Panc1 (cell line): ENCODE results near the gene REEP2.

Source experiments
- POLR2AphosphoS5 ChIP-seq: IDR thresholded peaks from 2 replicates; pipeline ENCODE4 v1.6.1; 2012; ENCODE audit warnings: mild to moderate bottlenecking, low read depth, low read length, moderate library complexity
- TCF7L2 ChIP-seq: IDR thresholded peaks from 2 replicates; pipeline ENCODE4 v1.6.1; 2011; ENCODE audit warnings: mild to moderate bottlenecking, low read depth, low read length, inconsistent platforms
- TF ChIP-seq, protein P1 (sequence below): fragments of 450-650 bp; IDR thresholded peaks from 2 replicates; pipeline ENCODE4 v1.5.1; 2017; ENCODE audit warnings: mild to moderate bottlenecking

DNA sequence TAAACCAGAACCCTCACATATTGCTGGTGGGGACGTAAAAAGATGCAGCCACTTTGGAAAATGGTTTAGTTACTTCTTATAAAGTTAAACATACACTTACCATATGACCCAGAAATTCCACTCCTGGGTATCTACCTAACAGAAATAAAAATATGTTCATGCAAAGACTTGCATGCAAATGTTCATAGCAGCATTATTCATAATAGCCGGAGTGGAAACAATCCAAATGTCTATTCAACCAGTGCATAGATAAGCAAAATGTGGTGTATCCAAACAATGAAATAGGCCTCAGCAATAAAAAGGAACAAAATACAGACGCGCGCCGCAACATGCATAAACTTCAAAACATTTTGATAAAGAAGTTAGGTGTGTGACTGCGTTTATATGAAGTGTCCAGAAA is 38.1 kb downstream of the REEP2 start:
- TF ChIP-seq, protein P1, sequence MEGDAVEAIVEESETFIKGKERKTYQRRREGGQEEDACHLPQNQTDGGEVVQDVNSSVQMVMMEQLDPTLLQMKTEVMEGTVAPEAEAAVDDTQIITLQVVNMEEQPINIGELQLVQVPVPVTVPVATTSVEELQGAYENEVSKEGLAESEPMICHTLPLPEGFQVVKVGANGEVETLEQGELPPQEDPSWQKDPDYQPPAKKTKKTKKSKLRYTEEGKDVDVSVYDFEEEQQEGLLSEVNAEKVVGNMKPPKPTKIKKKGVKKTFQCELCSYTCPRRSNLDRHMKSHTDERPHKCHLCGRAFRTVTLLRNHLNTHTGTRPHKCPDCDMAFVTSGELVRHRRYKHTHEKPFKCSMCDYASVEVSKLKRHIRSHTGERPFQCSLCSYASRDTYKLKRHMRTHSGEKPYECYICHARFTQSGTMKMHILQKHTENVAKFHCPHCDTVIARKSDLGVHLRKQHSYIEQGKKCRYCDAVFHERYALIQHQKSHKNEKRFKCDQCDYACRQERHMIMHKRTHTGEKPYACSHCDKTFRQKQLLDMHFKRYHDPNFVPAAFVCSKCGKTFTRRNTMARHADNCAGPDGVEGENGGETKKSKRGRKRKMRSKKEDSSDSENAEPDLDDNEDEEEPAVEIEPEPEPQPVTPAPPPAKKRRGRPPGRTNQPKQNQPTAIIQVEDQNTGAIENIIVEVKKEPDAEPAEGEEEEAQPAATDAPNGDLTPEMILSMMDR, result no peak
- TF ChIP-seq POLR2AphosphoS5, result no peak
- no peak for TF ChIP-seq TCF7L2
